HG02571 (cell line): ENCODE data around the gene LRP3.
"Not testable (repeated sequence)": the region's sequence is repeated elsewhere in the genome, so short reads cannot be mapped to it uniquely, and the experiment has no call there.

Source experiments
- ATAC-seq: cut with Tn5 transposase; IDR thresholded peaks from one replicate; pipeline ENCODE4 v1.9.1; 2021; ENCODE audit warnings: mild to moderate bottlenecking, moderate library complexity; ENCODE audit not compliant: unreplicated experiment

Gene LRP3

DNA sequence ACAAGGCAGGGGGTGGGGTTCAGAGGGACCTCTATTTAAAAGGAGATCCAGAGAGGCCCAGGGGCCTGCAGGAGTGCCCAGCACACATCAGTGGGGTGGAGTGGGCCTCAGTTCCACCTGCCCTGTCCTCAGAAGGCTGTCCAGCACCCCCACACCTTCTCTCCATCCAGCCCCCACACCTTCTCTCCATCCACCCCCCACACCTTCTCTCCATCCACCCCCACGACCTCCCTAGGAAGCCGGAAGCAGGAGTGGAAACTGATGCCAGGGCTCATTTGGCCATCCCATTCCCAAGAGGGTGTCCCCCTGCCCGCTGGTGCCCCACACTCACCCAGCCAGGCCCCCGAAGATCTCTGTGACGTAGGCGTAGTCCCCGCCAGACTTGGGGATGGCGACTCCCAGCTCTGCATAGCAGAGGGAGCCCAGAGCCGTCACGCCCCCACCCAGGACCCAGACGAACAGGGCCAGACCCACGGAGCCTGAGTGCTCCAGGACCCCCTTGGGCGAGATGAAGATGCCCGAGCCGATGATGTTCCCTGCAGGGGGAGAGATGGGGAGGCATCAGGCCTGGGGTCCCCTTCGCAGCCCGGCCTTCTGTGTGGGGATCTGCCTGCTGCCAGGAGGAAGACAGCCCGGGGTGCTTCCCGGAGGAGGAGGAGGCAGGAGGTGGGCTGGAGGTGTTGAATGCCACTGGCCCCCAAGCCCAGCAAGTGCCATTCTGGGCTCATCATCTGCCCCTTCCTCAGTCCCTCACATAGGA is 21.5 kb downstream of the LRP3 start:
- no peak for ATAC-seq

DNA sequence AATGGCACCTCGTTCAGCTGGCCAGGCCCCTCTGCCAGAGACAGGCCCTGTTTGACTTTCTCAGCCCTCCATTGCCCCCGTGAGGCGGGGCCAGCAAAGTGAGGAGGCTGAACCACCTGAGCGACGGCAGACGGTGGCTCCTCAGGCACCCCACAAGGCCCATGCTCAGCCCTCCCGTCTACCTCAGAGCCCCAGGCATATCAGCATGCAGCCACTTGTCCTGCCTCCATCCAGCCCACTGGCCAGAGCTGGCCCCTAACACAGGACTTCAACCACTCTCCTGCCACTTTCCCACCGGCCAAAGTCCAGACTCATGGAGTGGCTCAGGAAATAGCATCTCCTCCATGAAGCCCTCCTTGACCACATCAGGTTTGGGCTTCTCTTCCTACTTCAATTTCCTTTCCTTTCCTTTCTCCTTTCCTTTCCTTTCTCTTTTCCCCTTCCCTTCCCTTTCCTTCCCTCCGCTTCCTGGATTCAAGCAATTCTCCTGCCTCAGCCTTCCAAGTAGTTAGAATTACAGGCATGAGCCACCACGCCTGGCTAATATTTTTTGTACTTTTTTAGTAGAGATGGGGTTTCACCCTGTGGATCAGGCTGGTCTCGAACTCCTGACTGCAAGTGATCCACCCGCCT is 22.2 kb downstream of the LRP3 start:
- ATAC-seq = no peak

DNA sequence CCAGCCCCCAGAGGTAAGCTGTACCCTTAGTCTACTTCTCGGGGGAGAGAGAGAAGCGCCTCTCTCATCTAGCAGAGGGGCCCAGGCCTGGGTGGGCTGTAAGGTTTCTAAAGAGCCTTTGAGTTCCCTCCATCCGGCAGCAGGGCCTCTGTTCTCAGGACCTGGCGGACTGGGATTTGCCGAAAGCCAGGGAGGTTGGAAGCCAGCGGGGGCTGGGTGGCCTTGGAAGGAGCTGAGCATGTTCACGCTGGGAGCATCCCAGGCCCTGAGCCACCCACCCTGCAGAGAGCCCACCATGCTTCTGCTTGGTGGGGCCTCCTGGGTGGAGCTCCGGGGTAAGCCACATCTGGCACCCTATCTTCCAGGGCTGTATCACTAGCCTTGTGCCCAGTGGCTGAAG is 23.8 kb downstream of the LRP3 start:
- no peak for ATAC-seq

DNA sequence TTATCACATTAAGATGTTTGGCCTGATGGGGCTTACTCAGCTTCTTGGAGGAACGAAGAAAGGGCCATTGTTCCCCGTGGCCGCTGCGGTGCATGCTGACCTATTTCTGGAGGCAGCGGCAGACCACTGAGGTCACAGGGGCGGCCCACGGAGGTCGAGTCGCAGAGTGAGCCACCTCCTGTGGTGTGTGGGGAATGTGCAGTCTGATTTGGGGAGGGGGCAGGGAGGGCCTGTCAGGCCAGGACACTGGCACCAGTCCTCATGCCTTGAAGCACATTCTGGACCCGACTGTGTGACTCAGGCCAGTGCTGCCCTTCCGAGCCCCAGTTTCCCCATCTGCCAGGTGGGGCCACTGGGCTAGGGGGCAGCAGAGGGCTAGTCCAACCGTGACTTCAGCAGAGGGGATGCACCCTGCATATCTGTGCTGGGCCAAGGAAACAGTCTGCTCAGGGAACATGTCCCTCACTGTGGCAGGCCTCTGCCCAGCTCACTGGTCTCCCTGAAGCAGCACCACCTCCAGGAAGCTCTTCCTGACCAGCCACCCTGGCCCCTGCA is 25.2 kb downstream of the LRP3 start:
- ATAC-seq = no peak

DNA sequence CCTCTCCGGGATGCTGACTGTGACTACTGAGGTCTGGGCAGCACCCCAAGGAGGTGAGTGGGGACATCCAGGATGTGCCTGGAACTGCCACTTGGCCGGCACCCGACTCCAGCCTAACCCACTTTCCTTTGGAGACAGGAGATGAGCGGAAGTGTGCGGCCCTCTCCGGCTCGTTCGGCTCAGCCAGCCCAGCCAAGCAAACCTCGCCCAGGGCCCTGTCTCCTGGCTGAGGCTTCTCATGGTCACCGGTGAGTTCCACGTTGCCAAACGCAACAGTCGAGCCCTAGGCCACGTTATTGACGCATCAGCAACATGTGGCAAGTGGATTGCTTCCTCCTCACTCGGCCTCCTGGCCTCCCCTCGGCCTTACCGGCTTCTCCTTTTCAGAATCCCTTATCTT is 26.0 kb downstream of the LRP3 start:
- ATAC-seq = no peak

DNA sequence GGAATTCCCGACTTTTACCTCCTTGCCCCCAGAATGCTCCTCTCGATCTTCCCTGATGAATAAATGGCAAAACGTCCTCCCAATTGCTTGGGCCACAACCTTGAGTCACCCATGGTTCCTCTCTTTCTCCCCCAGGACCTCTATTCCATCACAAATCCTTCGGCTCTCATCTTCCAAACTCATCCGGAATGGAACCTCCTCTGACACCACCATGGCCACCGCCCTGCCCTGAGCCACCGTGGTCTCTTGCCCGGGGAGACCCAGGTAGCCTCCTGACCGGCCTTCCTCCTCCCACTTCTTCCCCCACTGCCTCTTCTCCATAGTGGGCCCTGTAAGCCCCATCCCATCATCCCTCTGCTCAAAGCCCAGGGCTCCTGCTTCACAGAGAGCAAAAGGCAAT is 26.6 kb downstream of the LRP3 start:
- no peak for ATAC-seq

DNA sequence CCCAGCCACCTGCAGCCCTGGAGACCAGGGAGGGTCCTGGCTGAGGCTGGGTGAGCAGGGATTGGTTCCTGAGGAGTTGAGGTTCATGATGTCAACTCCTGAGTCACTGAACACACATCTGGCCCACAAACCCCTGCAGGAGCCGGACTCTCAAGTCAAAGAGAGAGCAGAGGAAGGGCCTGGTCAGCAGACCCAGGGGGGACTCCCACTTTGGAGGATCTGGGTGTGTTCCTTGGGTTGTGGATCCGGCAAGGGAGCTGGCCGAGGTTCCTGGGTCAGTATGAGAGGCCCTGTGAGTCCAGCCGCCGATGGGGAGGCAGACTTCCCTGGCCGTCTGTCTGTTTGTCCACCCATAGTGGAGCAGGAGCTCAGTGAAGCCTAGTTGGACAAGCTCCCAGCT is 27.5 kb downstream of the LRP3 start:
- ATAC-seq = no peak

DNA sequence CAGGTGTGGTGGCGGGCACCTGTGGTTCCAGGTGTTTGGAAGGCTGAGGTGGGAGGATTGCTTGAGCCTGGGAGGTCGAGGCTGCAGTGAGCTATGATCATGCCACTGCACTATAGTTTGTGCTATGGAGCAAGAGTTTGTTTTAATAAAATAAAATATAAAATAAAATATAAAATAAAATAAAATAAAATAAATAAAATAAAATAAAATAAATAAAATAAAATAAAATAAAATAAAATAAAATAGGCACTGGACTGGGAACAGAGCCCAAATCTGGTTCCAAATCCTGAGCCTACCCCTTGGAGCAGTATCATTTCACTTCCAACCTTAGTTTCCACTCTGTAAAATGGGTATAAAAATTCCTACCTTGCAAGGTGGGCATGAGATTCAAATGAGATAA is 28.1 kb downstream of the LRP3 start:
- not testable (repeated sequence) for ATAC-seq

DNA sequence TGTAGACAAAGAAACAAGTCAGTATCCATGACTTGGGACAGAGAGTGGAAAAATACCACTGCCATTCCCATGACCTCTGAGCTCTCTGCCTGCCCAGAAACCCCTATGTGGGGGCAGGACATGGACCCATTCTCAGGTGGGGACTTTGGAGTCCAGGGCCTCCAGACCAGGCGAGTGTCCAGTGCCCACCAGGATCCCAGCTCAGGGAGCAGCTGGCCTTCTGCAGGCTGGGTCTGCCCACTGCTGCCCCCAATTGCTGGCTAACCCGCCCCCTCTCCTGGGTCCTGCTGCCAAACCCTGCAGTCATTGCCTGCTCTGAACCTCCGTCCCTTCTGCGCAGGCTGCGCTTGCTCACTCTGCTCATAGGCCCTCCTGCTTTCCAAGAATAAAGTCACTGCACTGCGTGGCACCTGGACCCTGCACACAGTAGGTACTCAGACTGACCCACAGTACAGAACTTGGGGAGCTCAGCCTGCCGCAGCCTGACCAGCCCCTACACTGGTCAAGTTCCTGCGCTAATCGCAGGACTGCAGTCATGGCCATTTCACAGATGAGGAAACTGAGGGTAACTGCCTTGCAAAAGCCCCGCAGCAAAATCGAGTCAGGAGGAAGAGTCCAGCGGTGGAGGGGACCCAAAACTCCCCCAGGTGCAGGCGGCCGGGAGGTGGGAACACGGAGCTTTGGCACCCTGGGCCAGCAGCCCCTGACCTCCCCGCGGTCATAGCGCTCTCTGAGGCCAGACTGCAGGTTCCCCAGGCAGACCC is 30.7 kb downstream of the LRP3 start:
- no peak for ATAC-seq

DNA sequence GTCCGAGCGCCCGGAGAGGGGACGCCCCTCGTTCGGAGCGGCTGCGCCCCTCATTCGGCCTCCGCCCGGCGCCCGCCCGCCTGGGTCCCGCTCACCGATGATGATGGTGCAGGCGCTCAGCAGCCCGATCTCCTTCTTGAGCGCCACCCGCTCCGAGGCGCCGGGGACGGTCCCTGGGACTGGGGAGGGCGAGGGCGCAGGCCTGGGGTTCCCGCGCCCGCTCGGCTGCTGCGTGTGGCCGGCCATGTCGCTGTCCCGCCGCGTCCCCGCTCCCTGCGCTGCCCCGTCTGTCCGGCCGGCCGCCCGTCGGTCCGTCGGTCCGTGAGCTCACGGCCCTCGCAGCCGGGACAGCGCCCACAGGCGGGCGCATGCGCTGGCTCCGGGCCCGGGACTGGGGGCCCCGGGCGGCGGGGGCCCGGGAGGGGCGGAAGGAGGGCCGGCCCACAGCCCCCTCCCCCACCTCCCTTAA is 31.4 kb downstream of the LRP3 start, which contains the start of gene SLC7A10:
Gene SLC7A10, minus strand, starts transcription at position 393 of the 469 bp plus-strand sequence. Its CDS starts 147 bp downstream, at position 246.
- no peak for ATAC-seq

DNA sequence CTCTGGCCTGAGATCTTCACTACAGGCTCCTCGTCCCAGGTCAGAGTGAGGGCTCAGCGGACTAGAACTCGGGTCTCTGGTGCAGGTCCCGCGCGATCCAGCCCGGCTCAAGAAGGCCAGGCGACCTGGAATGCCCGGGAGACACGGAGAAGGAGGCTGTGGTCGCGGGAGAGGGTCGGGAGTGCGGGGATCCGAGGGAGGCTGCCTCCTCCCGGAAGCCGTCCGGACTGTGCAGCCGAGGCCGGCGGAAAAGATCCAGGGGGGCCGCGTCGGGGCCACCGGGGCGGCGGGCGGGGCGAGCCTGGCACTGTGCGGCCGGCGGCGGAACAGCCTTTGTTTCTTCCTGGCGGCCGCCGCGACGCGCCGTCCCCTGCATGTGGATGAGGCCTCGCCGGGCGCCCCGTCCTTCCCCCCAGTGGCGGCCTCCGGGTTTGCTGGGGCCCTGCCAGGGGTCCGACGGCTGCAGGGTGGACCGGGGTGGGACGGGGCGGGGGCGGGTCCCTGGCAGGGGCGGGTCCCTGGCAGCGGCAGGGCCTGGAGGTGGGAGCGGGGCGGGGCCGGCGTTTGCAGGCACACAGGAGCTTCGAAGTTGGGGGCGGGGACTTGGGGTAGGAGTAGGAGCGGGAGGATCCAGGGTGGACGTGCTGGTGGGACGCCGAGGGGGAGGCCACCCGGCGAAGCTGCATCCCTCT is 32.6 kb downstream of the LRP3 start:
- no peak for ATAC-seq

DNA sequence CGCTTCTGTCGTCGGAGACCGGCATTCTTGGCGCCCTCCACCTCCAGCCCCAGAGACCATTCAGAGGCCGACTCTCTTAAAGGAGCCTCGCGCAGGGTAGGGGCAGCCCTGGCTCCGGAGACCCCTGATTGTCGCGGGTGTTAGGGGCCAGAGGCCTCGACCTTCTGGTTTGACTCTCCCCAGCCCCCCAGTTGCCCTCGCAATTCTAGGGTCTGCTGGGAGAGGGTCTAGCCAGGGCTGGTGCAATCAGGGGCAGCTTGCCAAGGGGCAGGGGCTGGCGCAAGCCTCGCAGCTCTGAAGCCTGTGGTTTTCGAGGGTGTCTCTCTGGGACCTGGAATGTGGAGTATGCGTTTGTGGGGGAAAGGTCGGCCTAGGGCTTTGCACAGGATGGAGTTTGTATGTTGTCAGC is 33.1 kb downstream of the LRP3 start:
- no peak for ATAC-seq

DNA sequence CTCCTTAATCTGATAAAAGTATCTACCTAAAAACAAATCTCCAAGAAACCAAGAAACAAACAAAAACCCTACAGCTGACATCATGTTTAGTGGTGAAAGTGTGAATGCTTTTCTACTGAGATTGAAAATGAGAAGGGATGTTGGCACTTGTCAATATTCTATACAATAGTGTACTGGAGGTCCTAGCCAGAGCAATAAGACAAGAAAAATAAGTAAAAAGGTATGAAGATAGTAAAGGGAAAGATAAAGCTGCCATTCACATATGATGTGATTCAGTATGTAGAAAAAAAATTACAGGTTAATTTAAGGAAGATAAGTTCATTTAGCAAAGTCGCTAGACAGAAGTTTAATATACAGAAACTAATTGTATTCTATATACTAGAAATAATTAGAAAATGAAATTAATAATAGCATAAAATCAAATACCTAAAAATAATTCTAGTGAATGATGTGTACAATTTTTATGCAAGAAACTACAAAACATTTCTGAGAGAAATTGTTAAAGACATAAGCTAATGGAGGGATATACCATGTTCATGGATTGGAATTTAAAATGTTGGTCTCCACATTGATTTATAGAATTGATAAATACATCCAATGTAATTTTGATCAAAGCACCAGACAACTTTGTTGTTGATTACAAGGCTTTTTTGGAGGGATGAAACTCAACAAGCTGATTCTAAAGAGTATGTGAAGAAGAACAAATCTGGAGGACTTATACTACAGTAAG is 33.9 kb downstream of the LRP3 start:
- ATAC-seq = no peak

DNA sequence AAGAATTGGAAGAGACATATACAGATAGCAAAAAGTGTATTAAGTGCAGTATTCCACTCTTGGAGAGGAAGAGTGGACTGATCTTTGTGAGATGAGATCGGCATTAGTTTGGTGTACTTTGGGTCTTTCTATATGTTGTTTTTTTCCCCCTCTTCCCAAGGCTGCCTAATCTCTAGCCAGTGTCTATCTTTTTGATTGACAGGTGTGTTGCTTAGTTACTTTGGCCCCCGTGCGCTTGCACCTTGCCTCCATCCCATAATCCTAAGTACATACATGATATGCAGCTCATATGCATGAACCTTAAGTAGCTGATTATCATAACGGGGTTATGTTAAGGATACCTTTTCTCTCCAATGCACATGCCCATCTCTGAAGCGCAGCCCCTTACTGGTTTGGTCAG is 35.8 kb downstream of the LRP3 start:
- ATAC-seq = no peak

DNA sequence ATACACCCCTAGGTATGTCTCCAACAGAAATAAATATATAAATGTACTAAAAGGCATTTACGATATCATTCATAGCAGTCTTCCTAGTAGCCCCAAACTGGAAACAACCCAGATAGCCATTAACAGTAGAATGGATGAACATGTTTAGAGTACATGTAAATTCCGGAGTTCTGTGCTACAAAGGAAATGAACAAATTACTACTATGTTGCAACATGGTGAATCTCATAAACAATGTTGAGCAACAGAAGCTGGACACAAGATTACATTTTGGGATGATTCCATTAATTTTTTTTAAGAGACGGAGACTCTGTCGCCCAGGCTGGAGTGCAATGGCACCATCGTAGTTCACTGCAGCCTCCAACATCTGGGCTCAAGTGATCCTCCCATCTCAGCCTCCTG is 37.4 kb downstream of the LRP3 start:
- ATAC-seq = no peak

DNA sequence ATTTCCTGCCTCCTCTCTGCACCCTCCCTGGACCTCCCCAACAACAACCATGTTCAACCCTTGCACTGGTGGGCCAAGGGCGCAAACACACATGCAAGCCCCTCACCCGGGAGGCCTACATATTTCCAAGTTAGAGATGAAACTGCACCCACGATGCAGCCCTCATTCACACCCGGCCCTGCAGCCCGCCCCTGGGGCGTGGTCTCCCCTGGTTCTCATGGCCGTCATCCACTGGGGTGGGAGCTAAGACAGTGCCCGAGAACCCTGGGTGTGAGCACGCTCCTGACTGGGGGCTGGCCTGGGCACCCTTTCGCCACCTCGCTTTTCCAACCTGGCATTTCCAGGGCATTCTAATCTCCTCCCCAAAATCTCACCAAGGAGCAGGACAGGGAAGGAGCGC is 38.5 kb downstream of the LRP3 start:
- ATAC-seq = no peak

DNA sequence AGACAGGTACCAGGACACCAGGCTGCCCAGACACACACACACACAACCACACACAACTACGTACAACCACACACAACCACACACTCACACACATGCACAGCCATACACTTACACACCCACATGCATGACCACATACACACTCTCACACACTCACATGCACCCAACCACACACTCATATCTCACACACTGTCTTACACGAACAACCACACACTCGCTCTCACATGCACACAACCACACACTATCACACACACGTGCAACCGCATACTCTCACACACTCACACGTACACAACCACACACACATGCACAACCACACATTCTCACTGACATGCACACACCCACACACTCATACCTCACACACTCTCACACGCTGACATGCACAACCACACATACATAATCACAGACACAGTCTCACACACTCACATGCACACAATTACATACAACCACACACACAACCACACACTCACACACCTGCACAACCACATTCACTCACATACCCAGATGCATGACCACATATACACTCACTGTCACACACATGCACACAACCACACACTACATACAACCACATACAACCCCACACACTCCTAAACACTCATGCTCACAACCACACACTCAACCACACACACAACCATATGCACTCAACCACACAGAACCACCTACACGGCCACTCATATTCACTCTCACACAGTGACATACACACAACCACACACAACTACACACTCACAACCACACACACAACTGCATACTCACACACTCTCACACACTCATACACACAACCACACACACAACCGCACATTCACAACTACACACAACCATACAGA is 39.1 kb downstream of the LRP3 start:
- ATAC-seq = no peak

DNA sequence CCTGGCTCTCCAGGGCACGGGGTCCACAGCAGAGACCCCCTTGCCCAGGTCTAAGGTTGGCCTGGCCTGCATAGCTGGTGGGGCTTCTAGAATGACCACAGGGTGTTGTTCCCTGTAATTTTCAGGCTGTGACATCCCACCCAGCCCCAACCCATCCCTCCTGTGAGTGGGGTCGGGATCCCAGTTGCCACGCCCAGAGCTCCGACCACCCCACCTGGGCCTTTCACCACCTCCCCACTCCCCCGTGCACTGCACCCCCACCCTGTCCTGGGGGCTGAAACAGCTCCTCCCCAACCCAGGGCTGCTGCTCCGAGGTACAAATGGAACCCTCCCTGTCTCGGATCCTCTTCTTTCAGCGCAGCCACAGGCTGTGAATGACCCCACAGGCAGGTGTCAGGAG is 40.0 kb downstream of the LRP3 start:
- ATAC-seq = no peak

DNA sequence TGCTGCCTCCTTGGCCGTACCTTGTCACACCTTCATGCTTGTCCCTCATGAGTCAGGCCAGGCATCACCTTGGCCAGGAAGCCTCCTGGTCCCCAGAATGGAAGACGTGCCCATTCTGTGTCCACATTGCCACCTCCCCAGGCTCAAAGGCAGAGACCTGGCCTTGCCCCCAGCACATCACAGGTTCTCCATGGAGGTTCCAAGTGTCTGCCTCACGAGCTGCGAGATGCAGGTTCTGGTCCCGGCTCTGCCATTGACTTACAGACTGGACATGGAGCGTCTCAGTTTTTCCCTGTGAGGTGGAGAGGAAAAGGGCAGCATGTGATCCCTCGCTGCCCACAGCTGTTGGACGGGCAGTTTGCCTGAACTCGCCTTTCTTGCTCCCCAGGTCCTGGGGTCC is 40.6 kb downstream of the LRP3 start:
- no peak for ATAC-seq
